Activated T-helper 1 cell treated with anti-CD3 and anti-CD28 coated beads, Interleukin-12 subunit alpha, Interleukin-12 subunit beta, Interleukin-2, Interleukin-4 antibody, amounts not matched to agents 30 ng/mL and 10 ng/mL and 1 ng/mL, durations not matched to agents 14 hours and 24 hours and 36 hours (primary cell): Measurements from ENCODE around the gene ADARB2. TPM values are rescaled to one million over a fixed set of nuclear protein-coding genes. Genes with fewer than 3 reads are reported as not detected.
A peak's percentile ranks its signal among the peaks of the same experiment; 100 is the strongest.
"Not testable (repeated sequence)": the region's sequence is repeated elsewhere in the genome, so short reads cannot be mapped to it uniquely, and the experiment has no call there.

Experiments used
- DNase-seq: peaks from one replicate; pipeline ENCODE4 v3.0.0; 2021; ENCODE audit warnings: low spot score
- H3K27ac Mint-ChIP-seq: one replicate; pipeline ENCODE4 v1.8.0; 2021; ENCODE audit warnings: mild to moderate bottlenecking, mixed read lengths
- H3K27me3 Mint-ChIP-seq: one replicate; pipeline ENCODE4 v1.8.0; 2022; ENCODE audit warnings: mild to moderate bottlenecking, moderate library complexity, mixed read lengths; ENCODE audit not compliant: insufficient read depth
- H3K36me3 Mint-ChIP-seq: one replicate; pipeline ENCODE4 v1.8.0; 2021; ENCODE audit warnings: low read depth, mixed read lengths
- H3K4me1 Mint-ChIP-seq: one replicate; pipeline ENCODE4 v1.8.0; 2021; ENCODE audit warnings: low read depth, mixed read lengths
- H3K4me3 Mint-ChIP-seq: one replicate; pipeline ENCODE4 v1.8.0; 2021; ENCODE audit warnings: mild to moderate bottlenecking, moderate library complexity, mixed read lengths
- H3K9me3 Mint-ChIP-seq: one replicate; pipeline ENCODE4 v1.8.0; 2021; ENCODE audit warnings: mixed read lengths
- intact Hi-C: fragments of 100-400 bp; cut with micrococcal nuclease; formaldehyde crosslinking; loops from one replicate; pipeline ENCODE4 v1.15.1; 2024
- total RNA-seq: library from RNA; stranded (reverse); gene quantifications from 2 replicates; pipeline ENCODE4 v1.2.3, GENCODE V29; 2022

ADARB2 gene
- total RNA-seq, 1 donor from 2014 or later, result 0.05 TPM

DNA sequence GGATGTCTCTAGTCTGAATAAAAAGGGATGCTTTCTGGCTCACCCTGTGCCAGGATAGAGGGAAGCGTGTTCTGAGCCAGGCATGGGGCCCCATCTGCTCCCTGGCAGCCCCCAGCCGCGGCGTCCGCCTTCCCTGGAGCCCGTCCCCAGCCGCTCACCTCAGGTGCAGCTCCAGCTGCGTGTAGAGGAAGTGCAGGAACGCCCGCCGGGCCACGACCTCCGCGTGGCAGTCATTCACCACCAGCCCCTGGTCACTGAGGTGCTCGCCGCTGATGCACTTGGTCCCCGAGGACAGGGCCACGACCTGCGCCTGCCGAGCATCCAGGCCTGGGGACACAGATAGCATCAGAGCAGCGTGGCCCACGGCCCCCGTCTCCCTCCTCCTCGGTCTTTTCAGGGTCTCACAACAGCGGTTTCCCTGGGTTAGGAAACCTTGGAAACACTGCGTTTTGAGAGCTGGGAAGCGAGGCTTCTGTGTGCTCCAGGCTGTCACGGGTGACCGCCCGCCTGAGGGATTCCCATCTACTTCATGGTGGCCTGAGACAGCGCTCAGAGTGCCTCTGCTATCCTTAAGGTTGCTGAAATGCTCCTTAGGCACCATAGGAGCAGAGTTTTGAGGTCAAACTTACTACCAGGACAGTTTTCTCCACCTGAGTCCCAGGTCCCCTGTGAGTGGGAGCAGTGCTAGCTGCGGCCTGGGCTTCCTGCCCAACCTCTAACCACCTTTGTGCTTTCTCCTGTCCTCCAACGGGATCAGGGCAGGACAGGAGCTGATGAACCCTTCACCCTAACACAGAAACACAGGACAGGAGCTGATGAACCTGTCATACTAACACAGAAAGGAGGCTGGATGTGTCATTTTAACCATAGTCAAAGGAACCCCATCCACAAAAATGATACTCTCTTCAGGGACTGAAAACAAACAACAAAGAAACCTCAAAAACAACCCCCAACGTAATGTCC is 495.1 kb downstream of the ADARB2 start:
- Mint-ChIP-seq H3K36me3 (no peaks in the 10 kb centered on the region), H3K9me3 (no peaks in the 10 kb centered on the region), H3K4me3 (no peak overlapping the region), H3K4me1 (no peaks in the 10 kb centered on the region), H3K27ac (no peak overlapping the region), H3K27me3 (peaks cover 4% of the 10 kb centered on the region)
- DNase-seq, result no peak
- intact Hi-C loops, result no loop called here

DNA sequence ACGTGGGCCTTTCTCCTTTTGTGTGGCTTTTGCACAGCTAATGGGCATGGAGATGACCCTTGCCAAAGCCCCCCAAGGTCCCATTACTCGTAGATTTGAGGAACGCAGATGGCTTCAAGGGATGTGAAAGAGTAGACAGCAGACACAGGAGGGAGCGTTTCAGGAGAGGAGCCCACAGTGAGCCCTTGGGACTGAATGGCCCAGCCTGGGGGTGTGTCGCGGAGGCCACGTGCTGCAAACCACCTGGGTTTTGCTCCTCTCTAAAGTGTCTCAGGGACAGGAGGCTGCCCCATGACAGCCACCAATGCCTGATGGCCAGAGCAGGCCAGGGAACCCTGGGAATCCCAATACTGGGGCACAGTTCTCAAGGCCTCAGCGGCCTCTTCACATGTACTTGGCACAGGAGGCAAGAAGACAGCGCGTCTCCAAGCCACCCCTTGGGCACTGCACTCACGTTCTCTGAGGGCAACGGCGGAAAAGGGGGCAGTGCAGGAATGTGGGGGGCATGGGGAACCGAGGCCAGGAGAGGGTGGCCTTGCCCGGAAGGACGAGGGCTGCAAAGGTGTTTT is 495.9 kb downstream of the ADARB2 start:
- no peaks in the 10 kb centered on the region for H3K4me1 Mint-ChIP-seq
- no peak overlapping the region for H3K27ac Mint-ChIP-seq
- intact Hi-C loops, result no loop called here
- no peaks in the 10 kb centered on the region for H3K9me3 Mint-ChIP-seq
- no peak for DNase-seq
- H3K36me3 Mint-ChIP-seq, result no peaks in the 10 kb centered on the region
- H3K27me3 Mint-ChIP-seq, result peaks cover 4% of the 10 kb centered on the region
- H3K4me3 Mint-ChIP-seq, result no peak overlapping the region

DNA sequence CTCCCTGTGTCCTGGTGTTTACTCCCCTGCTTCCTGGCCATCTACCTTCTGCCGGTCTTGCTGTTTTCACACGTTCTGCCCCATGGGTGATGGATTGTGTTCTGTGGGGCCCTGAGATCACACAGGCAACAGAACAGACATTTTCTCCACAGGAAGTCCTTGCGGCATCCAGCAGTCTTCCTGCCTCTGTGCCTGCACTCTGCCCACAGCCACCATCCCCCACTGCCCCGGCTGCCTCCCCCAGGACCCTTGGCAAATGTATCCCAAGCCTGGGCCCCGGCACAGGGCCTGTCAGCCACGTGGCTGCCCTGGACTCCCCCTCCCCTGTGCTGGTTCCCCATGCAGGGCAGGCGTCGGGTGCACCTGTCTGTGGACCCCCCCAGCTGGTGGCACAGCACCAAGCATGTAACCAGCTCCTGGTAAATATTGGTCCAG is 497.0 kb downstream of the ADARB2 start:
- peak overlapping the region; percentile 40 for H3K4me3 Mint-ChIP-seq
- intact Hi-C loops, result no loop called here
- no peaks in the 10 kb centered on the region for H3K9me3 Mint-ChIP-seq
- H3K27me3 Mint-ChIP-seq, result peaks cover 4% of the 10 kb centered on the region
- no peaks in the 10 kb centered on the region for H3K4me1 Mint-ChIP-seq
- H3K36me3 Mint-ChIP-seq, result no peaks in the 10 kb centered on the region
- no peak for DNase-seq
- peak overlapping the region; percentile 77 for H3K27ac Mint-ChIP-seq

DNA sequence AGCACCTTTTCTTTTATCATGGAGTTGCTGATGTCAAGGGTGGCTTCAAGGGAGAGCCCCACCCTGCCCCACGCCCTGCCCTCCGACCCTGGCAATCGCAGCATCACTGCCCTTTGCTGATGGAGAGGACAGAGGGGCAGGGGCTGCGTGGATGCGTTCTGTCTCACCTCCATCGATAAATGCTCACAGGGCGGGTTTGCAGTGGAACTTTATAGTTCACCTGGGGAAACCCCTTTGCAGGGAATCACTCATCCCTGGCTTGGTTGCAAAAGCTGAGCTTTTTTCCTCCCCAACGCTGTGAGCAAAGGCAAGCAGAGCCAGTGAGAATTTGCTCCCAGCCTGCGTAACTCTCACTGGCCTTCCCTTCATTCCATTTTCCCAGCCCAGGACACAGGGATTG is 504.3 kb downstream of the ADARB2 start:
- H3K27ac Mint-ChIP-seq, result no peak overlapping the region
- H3K27me3 Mint-ChIP-seq, result no peaks in the 10 kb centered on the region
- H3K4me1 Mint-ChIP-seq, result no peaks in the 10 kb centered on the region
- intact Hi-C loops, result no loop called here
- H3K36me3 Mint-ChIP-seq, result no peaks in the 10 kb centered on the region
- no peaks in the 10 kb centered on the region for H3K9me3 Mint-ChIP-seq
- H3K4me3 Mint-ChIP-seq, result no peak overlapping the region
- no peak for DNase-seq

DNA sequence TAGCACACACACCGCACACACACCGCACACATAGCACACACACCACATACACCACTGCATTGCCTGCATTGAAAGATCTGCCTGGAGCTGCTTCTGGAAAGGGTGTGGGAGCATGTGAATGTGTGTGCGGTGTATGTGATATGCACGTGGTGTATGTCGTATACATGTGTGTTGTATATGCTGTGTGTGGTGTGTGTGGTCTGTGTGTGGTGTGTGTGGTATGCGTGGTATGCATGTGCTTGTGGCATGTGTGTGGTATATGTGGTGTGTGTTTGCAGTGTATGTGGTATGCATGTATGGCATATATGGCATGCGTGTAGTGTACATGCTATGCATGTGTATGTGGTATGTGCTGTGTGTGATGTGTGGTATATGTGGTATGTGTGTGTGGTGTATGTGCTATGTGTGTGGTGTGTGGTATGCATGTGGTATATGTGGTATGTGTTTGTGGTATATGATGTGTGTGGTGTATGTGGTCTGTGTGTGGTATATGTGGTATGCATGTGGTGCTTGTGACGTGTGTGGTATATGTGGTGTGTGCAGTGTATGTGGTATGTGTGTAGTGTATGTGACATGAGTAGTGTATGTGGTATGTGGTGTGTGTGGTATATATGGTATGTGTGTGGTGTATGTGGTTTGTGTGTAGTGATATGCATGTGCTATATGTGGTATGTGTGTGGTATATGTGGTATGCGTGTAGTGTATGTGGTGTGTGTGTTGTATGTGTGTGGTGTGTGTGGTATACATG is 505.0 kb downstream of the ADARB2 start:
- no peaks in the 10 kb centered on the region for H3K4me1 Mint-ChIP-seq
- H3K4me3 Mint-ChIP-seq, result no peak overlapping the region
- intact Hi-C loops, result no loop called here
- no peaks in the 10 kb centered on the region for H3K27me3 Mint-ChIP-seq
- H3K27ac Mint-ChIP-seq, result no peak overlapping the region
- no peaks in the 10 kb centered on the region for H3K9me3 Mint-ChIP-seq
- no peaks in the 10 kb centered on the region for H3K36me3 Mint-ChIP-seq
- no peak for DNase-seq

DNA sequence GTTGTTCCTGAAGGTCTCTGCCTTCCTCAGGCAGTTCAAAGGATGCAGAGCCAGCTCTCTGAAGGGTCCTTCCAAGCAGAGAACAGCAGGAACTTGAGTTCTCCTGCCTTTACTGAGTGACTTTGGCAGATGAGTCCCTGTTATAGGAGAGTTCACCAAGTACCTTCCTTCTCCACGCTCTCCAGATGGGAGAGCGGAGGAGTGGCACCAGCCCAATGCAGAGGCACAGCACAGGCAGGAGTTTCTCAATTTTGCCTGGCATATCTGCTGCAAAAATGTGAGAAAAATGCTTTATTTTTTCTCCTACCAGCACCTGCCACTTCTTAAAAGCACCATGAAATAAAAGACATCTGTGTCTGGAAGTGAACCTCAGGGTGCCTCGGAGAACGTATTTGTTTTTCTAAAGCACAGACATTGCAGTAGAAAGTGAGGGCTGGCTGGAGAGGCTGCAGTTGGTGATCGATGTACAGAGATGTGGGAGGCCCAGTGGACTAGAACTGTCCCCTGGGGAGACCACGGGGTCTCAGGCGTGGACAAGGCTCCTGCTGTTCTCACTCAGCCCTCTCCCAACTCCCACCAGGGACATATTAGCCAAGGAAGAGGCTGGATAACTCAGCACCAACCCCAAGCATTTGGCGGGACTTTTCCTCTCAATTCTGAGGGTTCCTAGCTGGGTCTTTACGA is 506.6 kb downstream of the ADARB2 start:
- Mint-ChIP-seq H3K27me3 (no peaks in the 10 kb centered on the region), H3K4me3 (no peak overlapping the region), H3K27ac (no peak overlapping the region), H3K4me1 (no peaks in the 10 kb centered on the region), H3K36me3 (no peaks in the 10 kb centered on the region), H3K9me3 (no peaks in the 10 kb centered on the region)
- intact Hi-C loops, result no loop called here
- no peak for DNase-seq

DNA sequence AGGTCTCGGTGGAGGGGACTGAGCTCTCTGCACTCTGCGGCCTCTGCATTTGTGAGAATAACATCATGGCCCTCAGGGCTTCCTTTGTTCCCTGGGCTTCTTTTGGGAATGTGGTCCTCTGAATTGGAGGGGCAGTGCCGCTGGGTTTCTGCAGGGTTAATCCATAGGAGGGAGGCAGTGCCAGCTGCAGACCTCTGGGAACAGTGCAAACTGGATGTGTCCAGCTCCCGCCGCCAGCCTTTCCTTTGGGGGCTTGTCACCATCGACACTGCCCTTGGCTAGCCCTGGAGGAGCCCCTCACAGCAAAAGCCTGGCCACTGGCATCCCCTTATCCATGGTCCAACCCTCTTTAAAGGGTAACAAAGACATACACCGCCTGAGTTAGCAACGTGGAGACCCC is 507.2 kb downstream of the ADARB2 start:
- intact Hi-C loops, result no loop called here
- no peaks in the 10 kb centered on the region for H3K9me3 Mint-ChIP-seq
- H3K36me3 Mint-ChIP-seq, result no peaks in the 10 kb centered on the region
- no peak overlapping the region for H3K27ac Mint-ChIP-seq
- no peaks in the 10 kb centered on the region for H3K27me3 Mint-ChIP-seq
- H3K4me3 Mint-ChIP-seq, result no peak overlapping the region
- no peaks in the 10 kb centered on the region for H3K4me1 Mint-ChIP-seq
- DNase-seq, result no peak

DNA sequence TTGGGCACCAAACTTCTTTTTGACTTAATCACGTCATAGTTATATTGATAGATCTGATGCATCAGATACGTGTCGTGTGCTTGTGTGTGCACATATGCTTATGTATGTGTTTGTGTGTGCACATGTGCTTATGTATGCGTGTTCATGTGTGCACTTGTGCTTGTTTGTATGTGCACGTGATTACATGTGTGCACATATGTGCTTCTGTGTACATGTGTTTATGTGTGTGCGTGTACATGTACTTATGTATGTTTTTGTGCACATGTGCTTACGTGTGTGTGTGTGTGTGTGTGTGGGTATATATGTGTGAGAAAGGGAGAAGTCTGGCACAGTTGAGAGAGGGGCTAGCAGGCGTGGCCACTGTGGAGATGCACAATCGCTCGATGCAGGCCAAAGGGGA is 507.8 kb downstream of the ADARB2 start:
- DNase-seq, result no peak
- H3K4me3 Mint-ChIP-seq, result no peak overlapping the region
- intact Hi-C loops, result no loop called here
- H3K27me3 Mint-ChIP-seq, result no peaks in the 10 kb centered on the region
- no peaks in the 10 kb centered on the region for H3K9me3 Mint-ChIP-seq
- H3K4me1 Mint-ChIP-seq, result no peaks in the 10 kb centered on the region
- no peaks in the 10 kb centered on the region for H3K36me3 Mint-ChIP-seq
- no peak overlapping the region for H3K27ac Mint-ChIP-seq

DNA sequence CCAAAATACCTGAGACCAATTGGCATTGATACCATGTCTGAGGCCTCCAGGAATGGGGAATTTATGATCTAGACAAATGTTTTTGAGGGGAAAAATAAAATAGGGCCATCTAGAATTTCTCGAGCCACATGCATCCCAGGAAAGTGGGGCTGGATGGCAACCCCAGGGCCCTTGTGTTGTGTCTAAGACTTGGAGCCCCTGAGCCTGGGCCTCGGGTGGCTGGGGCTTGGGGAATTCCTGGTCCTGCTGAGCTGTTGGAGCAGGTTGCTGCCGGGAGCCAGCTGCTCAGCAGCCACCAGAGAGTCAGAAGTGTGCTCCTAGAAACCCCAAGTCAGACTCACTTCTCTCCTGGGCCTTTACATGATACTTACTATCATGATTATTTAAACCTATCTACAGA is 508.2 kb downstream of the ADARB2 start:
- Mint-ChIP-seq H3K36me3 (no peaks in the 10 kb centered on the region), H3K27ac (no peak overlapping the region), H3K4me3 (no peak overlapping the region), H3K9me3 (no peaks in the 10 kb centered on the region), H3K27me3 (no peaks in the 10 kb centered on the region), H3K4me1 (no peaks in the 10 kb centered on the region)
- DNase-seq, result no peak
- intact Hi-C loops, result no loop called here

DNA sequence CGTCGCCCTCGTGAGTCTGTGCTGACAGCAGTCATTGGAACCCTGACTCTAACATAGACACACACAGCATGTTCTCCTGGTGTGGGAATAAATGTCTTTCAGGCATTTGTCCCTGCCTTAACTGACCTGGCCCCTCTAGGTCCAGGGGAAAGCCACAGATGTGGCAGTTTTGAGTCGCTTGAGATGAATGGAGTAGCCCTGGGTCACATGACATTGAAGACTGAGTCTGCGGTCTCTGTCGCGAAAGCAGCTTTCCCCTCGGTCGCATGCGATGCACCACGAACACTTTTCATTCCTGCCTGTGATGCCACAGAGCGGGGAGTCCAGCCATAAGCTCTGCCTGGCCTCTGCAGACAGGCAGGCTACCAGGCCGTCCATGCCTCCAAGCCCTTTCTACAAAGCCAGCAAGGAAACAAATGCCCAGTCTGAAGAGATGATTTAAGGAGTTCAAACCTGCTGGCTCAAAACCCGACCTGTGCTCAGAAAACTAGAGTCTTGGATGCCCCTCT is 508.8 kb downstream of the ADARB2 start:
- Mint-ChIP-seq H3K36me3 (no peaks in the 10 kb centered on the region), H3K4me1 (no peaks in the 10 kb centered on the region), H3K27ac (no peak overlapping the region), H3K9me3 (no peaks in the 10 kb centered on the region), H3K27me3 (peaks cover 2% of the 10 kb centered on the region), H3K4me3 (no peak overlapping the region)
- no peak for DNase-seq
- intact Hi-C loops, result no loop called here

DNA sequence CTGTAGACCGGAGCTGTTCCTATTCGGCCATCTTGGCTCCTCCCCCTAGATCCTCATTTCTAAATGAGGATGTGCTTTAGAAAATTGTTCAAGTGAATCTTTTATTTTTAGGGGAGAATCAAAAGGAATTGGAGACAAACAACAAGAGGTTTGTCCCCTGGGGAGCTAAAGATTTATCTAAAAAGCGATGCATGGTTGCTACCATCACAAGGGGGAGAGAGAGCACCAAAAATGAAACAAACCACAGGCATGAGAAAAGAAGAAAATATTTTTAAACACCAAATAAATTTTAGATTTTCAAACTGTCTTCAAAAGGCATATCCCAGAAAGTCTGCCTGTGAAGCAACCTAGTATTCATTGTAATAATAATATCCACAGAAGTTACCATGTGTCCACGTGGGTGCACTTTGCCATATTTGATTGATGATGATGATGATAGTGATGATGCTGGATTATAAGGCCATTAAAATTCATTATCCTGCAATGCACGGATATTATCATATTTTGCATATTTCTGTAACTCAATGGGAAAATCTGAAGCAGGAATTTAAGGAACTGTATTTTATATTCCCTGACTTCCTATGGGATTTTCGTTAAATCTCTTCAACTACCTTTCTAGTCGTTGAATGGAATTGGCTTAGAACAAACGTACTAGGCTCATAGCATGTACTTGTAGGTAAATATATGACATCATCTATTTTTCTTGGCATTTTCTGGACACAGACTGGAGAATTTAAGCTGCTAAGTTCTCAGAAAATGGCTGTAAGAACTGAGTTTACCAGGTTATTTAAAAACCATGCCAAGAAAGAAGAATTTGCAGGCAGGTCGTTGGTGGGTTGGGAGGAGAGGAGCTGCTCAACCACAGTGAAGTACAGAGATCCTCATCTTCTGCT is 509.6 kb downstream of the ADARB2 start:
- H3K27ac Mint-ChIP-seq, result no peak overlapping the region
- DNase-seq, result no peak
- intact Hi-C loops, result no loop called here
- no peaks in the 10 kb centered on the region for H3K9me3 Mint-ChIP-seq
- no peaks in the 10 kb centered on the region for H3K4me1 Mint-ChIP-seq
- H3K27me3 Mint-ChIP-seq, result peaks cover 2% of the 10 kb centered on the region
- no peak overlapping the region for H3K4me3 Mint-ChIP-seq
- no peaks in the 10 kb centered on the region for H3K36me3 Mint-ChIP-seq

DNA sequence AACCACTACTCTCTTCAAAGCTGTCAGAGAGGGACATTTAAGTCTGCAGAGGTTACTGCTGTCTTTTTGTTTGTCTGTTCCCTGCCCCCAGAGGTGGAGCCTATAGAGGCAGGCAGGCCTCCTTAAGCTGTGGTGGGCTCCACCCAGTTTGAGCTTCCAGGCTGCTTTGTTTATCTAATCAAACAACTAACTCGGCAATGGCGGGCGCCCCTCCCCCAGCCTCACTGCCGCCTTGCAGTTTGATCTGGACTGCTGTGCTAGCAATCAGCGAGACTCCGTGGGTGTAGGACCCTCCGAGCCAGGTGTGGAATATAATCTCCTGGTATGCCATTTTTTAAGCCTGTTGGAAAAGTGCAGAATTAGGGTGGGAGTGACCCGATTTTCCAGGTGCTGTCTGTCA is 510.4 kb downstream of the ADARB2 start:
- H3K27ac Mint-ChIP-seq, H3K27me3 Mint-ChIP-seq, DNase-seq, H3K36me3 Mint-ChIP-seq, intact Hi-C loops, H3K4me1 Mint-ChIP-seq, H3K4me3 Mint-ChIP-seq, H3K9me3 Mint-ChIP-seq: not testable (repeated sequence)
